Cardiac fibroblast (primary cell): ENCODE data around the gene LCAT.

Experiments
- DNase-seq, 2 donors: peaks; one replicate each; pipeline versions ENCODE4 v3.0.0 to v3.0.0-alpha.2; 2010; ENCODE audit warnings: low read depth in 2 of 2
- H3K4me3 ChIP-seq, 2 donors: replicated peaks in 1 of 2; 1 replicate in 1 of 2; 2 replicates in 1 of 2; pipeline ENCODE4 v1.5.1; 2011; ENCODE audit warnings: low read depth in 2 of 2, low read length in 2 of 2, mild to moderate bottlenecking in 2 of 2, moderate library complexity in 1 of 2
- CTCF ChIP-seq: IDR thresholded peaks from one replicate; pipeline ENCODE4 v1.5.1; 2011; ENCODE audit warnings: low read depth, mild to moderate bottlenecking, low read length, inconsistent platforms

LCAT gene

GRCh38 chr16:67962135-67962534, 18.2 kb upstream of the LCAT start:
- DNase-seq = no peak
- no peak for TF ChIP-seq CTCF
- no peak overlapping the region for H3K4me3 ChIP-seq

GRCh38 chr16:67961551-67961957, 17.6 kb upstream of the LCAT start:
- TF ChIP-seq CTCF = no peak
- no peak for DNase-seq

GRCh38 chr16:67959536-67960329, 15.8 kb upstream of the LCAT start:
- H3K4me3 ChIP-seq = no peak overlapping the region
- DNase-seq = peak; percentile 74 to 76
- no peak for TF ChIP-seq CTCF

More at GRCh38 chr16:67961551-67961957, 17.6 kb upstream of the LCAT start:
- no peak overlapping the region for H3K4me3 ChIP-seq

GRCh38 chr16:67957622-67958021, 13.7 kb upstream of the LCAT start:
- H3K4me3 ChIP-seq = no peak overlapping the region
- no peak for DNase-seq
- TF ChIP-seq CTCF = no peak

GRCh38 chr16:67954421-67955196, 10.7 kb upstream of the LCAT start:
- no peak for TF ChIP-seq CTCF
- DNase-seq = no peak
- H3K4me3 ChIP-seq = no peak overlapping the region

GRCh38 chr16:67953641-67954375, 9.9 kb upstream of the LCAT start:
- H3K4me3 ChIP-seq = no peak overlapping the region
- no peak for TF ChIP-seq CTCF
- DNase-seq = no peak
